HepG2 (cell line): Measurements from ENCODE around the gene ULBP1. TPM values are rescaled to one million over a fixed set of nuclear protein-coding genes. Genes with fewer than 3 reads are reported as not detected.
A peak's percentile ranks its signal among the peaks of the same experiment; 100 is the strongest.
"Not testable (repeated sequence)": the region's sequence is repeated elsewhere in the genome, so short reads cannot be mapped to it uniquely, and the experiment has no call there.

Experiments
- ATAC-seq: fragments of 200-7000 bp; cut with Tn5 transposase; 3 replicates; pipeline ENCODE4 v1.9.1; 2020; ENCODE audit warnings: mild to moderate bottlenecking, moderate library complexity
- BruUV-seq: library from RNA; stranded (reverse); fragments of 400-500 nt; replicated peaks from 2 replicates; lab custom pipeline; 2021; lab: Mats Ljungman, UMichigan
- CTCF ChIA-PET: fragments of 300-600 bp; formaldehyde crosslinking; extraction: SDS; loops from one replicate; lab custom pipeline; 2021; ENCODE audit warnings: low total read pairs, inconsistent platforms, low intra/inter-chr PET ratio; lab: Yijun Ruan, JAX
- POLR2A ChIA-PET: fragments of 350-600 bp; sonication (Branson Sonifier 250); formaldehyde crosslinking; loops from one replicate; lab custom pipeline; 2020; ENCODE audit warnings: antibody characterized with exemption, inconsistent platforms; lab: Yijun Ruan, JAX
- DNase-seq: peaks from one replicate; pipeline ENCODE4 v3.0.0-alpha.2; 2015; ENCODE audit warnings: low spot score
- FAIRE-seq: peaks from 3 replicates; lab custom pipeline; 2011; peaks lifted over from hg19 to GRCh38; lab: Jason Lieb, UNC
- H2AFZ ChIP-seq: one replicate; pipeline ENCODE4 v1.6.1; 2011; ENCODE audit warnings: low read length, inconsistent platforms
- H3K27ac ChIP-seq: fragments of 300-600 bp; 3 replicates; pipeline ENCODE4 v1.8.0; 2011; ENCODE audit warnings: mixed run types, mild to moderate bottlenecking, mixed read lengths, low read length, inconsistent platforms; ENCODE audit not compliant: insufficient read depth; ENCODE audit errors: extremely low read length
- H3K27me3 ChIP-seq, 2 experiments: fragments of 200-600 bp in 1 of 2; 2 replicates in 1 of 2; 3 replicates in 1 of 2; pipeline versions ENCODE4 v1.6.0 to v1.8.0; 2011; ENCODE audit warnings: low read length in 2 of 2, mild to moderate bottlenecking in 2 of 2, moderate library complexity in 2 of 2, inconsistent platforms in 1 of 2; ENCODE audit not compliant: insufficient read depth in 2 of 2, control insufficient read depth in 1 of 2
- H3K36me3 ChIP-seq, 2 experiments: fragments of 200-600 bp in 1 of 2; replicated peaks in 1 of 2; 2 replicates in 1 of 2; 3 replicates in 1 of 2; pipeline versions ENCODE4 v1.5.1 to v1.8.0; 2011; ENCODE audit warnings: low read length in 2 of 2, inconsistent platforms in 1 of 2; ENCODE audit not compliant: insufficient read depth in 2 of 2, control insufficient read depth in 1 of 2
- H3K4me1 ChIP-seq: 2 replicates; pipeline ENCODE4 v1.5.1; 2012; ENCODE audit warnings: low read length, inconsistent platforms; ENCODE audit not compliant: insufficient read depth
- H3K4me2 ChIP-seq: 2 replicates; pipeline ENCODE4 v1.6.0; 2011; ENCODE audit warnings: low read depth, low read length, inconsistent platforms
- H3K4me3 ChIP-seq, 3 experiments: fragments of 200-600 bp in 1 of 3; sonication (generic), shearing (Covaris generic) in 1 of 3; replicated peaks in 1 of 3; 2 replicates each; pipeline ENCODE4 v1.5.1; 2011 to 2016; ENCODE audit warnings: low read length in 3 of 3, inconsistent platforms in 2 of 3, low read depth in 2 of 3, mild to moderate bottlenecking in 2 of 3, control low read depth in 1 of 3, mixed read lengths in 1 of 3; ENCODE audit not compliant: insufficient read depth in 1 of 3
- H3K79me2 ChIP-seq: one replicate; pipeline ENCODE4 v1.6.1; 2011; ENCODE audit warnings: low read length, inconsistent platforms; ENCODE audit not compliant: insufficient read depth
- H3K9ac ChIP-seq: 2 replicates; pipeline ENCODE4 v1.6.0; 2011; ENCODE audit warnings: mild to moderate bottlenecking, low read depth, low read length, inconsistent platforms; ENCODE audit not compliant: insufficient read depth
- H3K9me3 ChIP-seq: 2 replicates; pipeline ENCODE4 v1.5.1; 2012; ENCODE audit warnings: mild to moderate bottlenecking, low read length
- H4K20me1 ChIP-seq: 2 replicates; pipeline ENCODE4 v1.6.0; 2011; ENCODE audit warnings: inconsistent platforms, mild to moderate bottlenecking, low read length, moderate library complexity; ENCODE audit not compliant: insufficient read depth
- MAFG ChIP-seq: sonication (generic); formaldehyde crosslinking; IDR thresholded peaks from 2 replicates; pipeline ENCODE4 v1.5.1; 2020; ENCODE audit warnings: mild to moderate bottlenecking, missing genetic modification reagents
- MBD4 ChIP-seq: IDR thresholded peaks from 2 replicates; pipeline ENCODE4 v1.6.1; 2012; ENCODE audit warnings: low read length, inconsistent platforms, borderline replicate concordance
- ZNF543 ChIP-seq: sonication (generic); formaldehyde crosslinking; IDR thresholded peaks from 2 replicates; pipeline ENCODE4 v1.4.0; 2020; ENCODE audit warnings: mild to moderate bottlenecking, missing genetic modification reagents
- WGBS: methylation state at CpG from one replicate; pipeline ENCODE4 v1.1.6; 2017; ENCODE audit warnings: low lambda C conversion rate; 5-methylcytosine and 5-hydroxymethylcytosine counted together
- in situ Hi-C: cut with HindIII; loops from 2 replicates; pipeline ENCODE4 v1.10.0; 2017; ENCODE audit warnings: low pct_unique_long_range_greater_than_20kb; ENCODE audit not compliant: extremely low pct_ligation_motif_present
- intact Hi-C: fragments of 100-400 bp; cut with micrococcal nuclease; formaldehyde crosslinking; loops from one replicate; pipeline ENCODE4 v1.10.0; 2022; ENCODE audit not compliant: unreplicated experiment
- polyA plus RNA-seq, 8 experiments: library from polyadenylated mRNA; depleted of rRNA in 3 of 8; stranded (reverse) in 7 of 8; unstranded in 1 of 8; fragments of >200 nt; fragmentation: Illumina TruSeq in 4 of 8; extraction: Trizol in 4 of 8; gene quantifications; 2 replicates each; pipeline versions ENCODE4 v1.2.1 to v1.2.3, GENCODE V29; 2011 to 2016; ENCODE audit warnings: low read depth in 4 of 8, missing spikeins in 1 of 8, mixed read lengths in 1 of 8; ENCODE audit not compliant: insufficient read depth in 1 of 8
- total RNA-seq, 5 experiments: library from RNA; depleted of rRNA; stranded (reverse); fragments of >200 nt; fragmentation: Illumina TruSeq; extraction: Trizol; gene quantifications; 2 replicates each; pipeline ENCODE4 v1.2.3, GENCODE V29; 2016; ENCODE audit warnings: low read depth in 1 of 5
- TF ChIP-seq, protein P1 (sequence below): IDR thresholded peaks from 2 replicates; pipeline ENCODE4 v1.6.1; 2016
- TF ChIP-seq, protein P2 (sequence below): IDR thresholded peaks from 2 replicates; pipeline ENCODE4 v1.6.1; 2016; ENCODE audit warnings: missing compliant biosample characterization, missing genetic modification reagents, borderline replicate concordance

The ULBP1 gene
- total and polyA plus RNA-seq, 2 of the 13 experiments (the other 11 are each of a cell fraction or from before 2014, with no cell fraction given) = 0.04 to 0.09 TPM

DNA sequence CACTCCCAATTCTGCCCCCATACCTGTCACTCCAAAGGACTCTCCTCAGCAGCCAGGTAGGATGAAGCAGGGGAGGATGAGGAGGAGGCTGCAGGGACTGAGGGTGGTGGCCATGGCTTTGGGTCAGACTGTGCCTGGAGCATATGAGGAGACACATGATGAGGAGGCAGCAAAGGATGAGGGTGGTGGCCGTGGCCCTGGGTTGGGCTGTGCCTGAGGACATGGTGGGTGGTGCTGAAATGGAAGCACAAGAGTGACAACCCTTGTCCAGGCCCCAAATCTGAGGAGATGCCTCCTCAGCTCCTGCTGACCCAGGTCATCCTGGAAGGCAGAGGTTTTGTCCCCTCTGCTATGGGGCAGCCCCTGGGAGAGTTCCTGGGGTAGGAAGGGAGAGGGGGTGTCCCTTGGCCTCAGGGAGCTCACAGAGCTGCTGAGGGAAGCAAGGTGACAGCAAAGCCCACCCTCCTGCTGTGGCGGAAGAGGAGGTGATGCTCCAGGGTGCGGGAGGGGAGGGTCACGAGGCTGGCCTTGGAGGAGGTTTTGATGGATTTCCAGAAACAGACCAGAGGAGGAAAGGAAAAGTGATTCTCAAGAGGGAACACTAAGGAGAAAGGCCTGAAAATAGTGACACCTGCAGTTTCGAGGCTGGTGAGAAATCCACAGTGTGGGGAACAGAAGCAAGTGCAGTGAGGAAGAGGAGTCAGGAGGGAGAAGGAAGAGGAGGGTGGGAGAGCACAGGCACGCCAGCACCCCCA, 45.4 kb upstream of the ULBP1 start (continued):
- TF ChIP-seq, protein P1, sequence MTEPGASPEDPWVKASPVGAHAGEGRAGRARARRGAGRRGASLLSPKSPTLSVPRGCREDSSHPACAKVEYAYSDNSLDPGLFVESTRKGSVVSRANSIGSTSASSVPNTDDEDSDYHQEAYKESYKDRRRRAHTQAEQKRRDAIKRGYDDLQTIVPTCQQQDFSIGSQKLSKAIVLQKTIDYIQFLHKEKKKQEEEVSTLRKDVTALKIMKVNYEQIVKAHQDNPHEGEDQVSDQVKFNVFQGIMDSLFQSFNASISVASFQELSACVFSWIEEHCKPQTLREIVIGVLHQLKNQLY (CRISPR knock-in tag) = no peak
- TF ChIP-seq MAFG (CRISPR knock-in tag) (no peak), ZNF543 (CRISPR knock-in tag) (no peak), MBD4 (no peak)
- TF ChIP-seq, protein P2, sequence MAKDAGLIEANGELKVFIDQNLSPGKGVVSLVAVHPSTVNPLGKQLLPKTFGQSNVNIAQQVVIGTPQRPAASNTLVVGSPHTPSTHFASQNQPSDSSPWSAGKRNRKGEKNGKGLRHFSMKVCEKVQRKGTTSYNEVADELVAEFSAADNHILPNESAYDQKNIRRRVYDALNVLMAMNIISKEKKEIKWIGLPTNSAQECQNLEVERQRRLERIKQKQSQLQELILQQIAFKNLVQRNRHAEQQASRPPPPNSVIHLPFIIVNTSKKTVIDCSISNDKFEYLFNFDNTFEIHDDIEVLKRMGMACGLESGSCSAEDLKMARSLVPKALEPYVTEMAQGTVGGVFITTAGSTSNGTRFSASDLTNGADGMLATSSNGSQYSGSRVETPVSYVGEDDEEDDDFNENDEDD (CRISPR knock-in tag) = no peak

DNA sequence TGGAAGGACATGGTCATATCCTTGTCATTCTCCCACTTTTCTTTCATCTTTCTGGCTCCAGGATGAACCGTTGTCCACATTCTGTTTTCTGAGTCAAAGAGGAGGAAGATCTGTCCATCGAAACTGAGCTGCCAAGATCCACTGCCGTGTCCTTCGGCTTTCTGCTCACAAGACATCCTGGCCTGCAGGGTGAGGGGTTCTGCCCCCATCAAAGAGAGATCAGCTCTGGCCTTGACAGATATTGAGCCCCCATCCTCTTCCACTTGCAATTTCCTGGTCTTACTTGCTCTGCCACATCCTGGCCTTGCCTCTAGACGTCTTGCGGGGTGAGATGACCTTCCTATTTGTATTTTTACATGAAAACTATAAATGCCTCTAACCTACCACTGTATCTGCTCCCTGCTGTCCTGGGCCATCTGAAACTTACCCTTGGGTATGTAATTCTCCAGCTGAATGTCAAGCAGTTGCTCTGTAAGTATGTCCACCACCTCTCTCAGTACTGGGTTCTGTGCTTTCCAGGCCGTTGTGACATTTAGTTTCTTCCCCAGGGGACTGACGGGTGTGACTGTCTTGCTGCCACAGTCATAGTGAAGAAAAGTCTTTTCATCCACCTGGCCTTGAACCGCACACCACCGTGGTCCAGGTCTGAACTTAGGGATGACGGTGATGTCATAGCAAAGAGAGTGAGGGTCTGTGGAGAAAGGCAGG, 44.5 kb upstream of the ULBP1 start:
- intact Hi-C loops, DNase-seq, CTCF ChIA-PET, H3K36me3 ChIP-seq, H3K79me2 ChIP-seq, POLR2A ChIA-PET, H3K27ac ChIP-seq, H4K20me1 ChIP-seq, H2AFZ ChIP-seq, H3K9ac ChIP-seq, in situ Hi-C loops, H3K4me3 ChIP-seq, ATAC-seq, H3K4me2 ChIP-seq, H3K9me3 ChIP-seq, BruUV-seq: not testable (repeated sequence)
- peaks cover 12 to 71% of the 10 kb centered on the region in 2 experiments for H3K27me3 ChIP-seq
- peaks cover 16% of the 10 kb centered on the region for H3K4me1 ChIP-seq
- WGBS = 6% methylated on average over 11 of the region's 11 CpGs
- peak; percentile 34 for FAIRE-seq
